ENCODE measurements around the gene FAM193B.

- TF ChIP-seq POLR2A (IDR thresholded peaks at IDR 0.05; ENCODE audit: low read depth, low read length), result no peak
- 0 out of 2 replicates have a peak, but pooled peaks have one; percentile 8 for TF ChIP-seq POLR2AphosphoS5 (IDR thresholded peaks at IDR 0.05; ENCODE audit: low read depth, low read length)
- TF ChIP-seq TAF1 (IDR thresholded peaks at IDR 0.05; ENCODE audit: low read depth, low read length), result no peak
- no peak for TF ChIP-seq SPI1 (IDR thresholded peaks at IDR 0.05; ENCODE audit: low read depth, low read length)
Measured at GRCh38 chr5:177495243-177496060, 58.9 kb downstream of the FAM193B start.

Data from GM12891 (cell line).